PFSK-1 (cell line): ENCODE results near the gene MRPL19.

Source experiments
- REST ChIP-seq, 2 experiments: IDR thresholded peaks; 2 replicates each; pipeline versions ENCODE4 v1.6.1 to v1.8.0; 2011 to 2012; ENCODE audit warnings: low read depth in 2 of 2, low read length in 2 of 2, control low read depth in 1 of 2, inconsistent platforms in 1 of 2, mild to moderate bottlenecking in 1 of 2, moderate library complexity in 1 of 2; ENCODE audit not compliant: insufficient read depth in 1 of 2
- TAF1 ChIP-seq: IDR thresholded peaks from 2 replicates; pipeline ENCODE4 v1.6.1; 2012; ENCODE audit warnings: low read length, control low read depth, borderline replicate concordance; ENCODE audit not compliant: insufficient read depth

GRCh38 chr2:75679556-75679955, 33.0 kb downstream of the MRPL19 start:
- TF ChIP-seq TAF1 (no peak), REST (IDR thresholded peaks at IDR 0.05; ENCODE audit: insufficient read depth in 1 of 2, low read depth in 2 of 2, low read length in 2 of 2) (no peak)
